Thyroid gland (tissue), 4 donors: ENCODE results near the gene RNF217.

Source experiments
- CTCF ChIP-seq, 6 experiments: fragments of 200-600 bp in 3 of 6; fragments of 450-650 bp in 3 of 6; sonication (generic) in 3 of 6; IDR thresholded peaks; one replicate each; pipeline ENCODE4 v1.5.1; 2016 to 2019; ENCODE audit warnings: antibody characterized with exemption in 6 of 6, mild to moderate bottlenecking in 2 of 6, inconsistent platforms in 1 of 6, moderate library complexity in 1 of 6
- POLR2A ChIP-seq, 2 donors: fragments of 450-650 bp; IDR thresholded peaks; one replicate each; pipeline ENCODE4 v1.6.1; 2017; ENCODE audit warnings: antibody characterized with exemption in 2 of 2, mild to moderate bottlenecking in 2 of 2, moderate library complexity in 1 of 2

GRCh38 chr6:125138083-125138482 lies 175.8 kb downstream of the RNF217 start:
- TF ChIP-seq POLR2A (IDR thresholded peaks at IDR 0.05) = no peak
- no peak for TF ChIP-seq CTCF (IDR thresholded peaks at IDR 0.05)
